NCI-H510A treated with DMSO at 0.1 percent for 48 hours (cell line): ENCODE measurements around the gene GAREM1.

Experiments used
- DNase-seq: peaks from one replicate; lab custom pipeline; 2025; lab: John Stamatoyannopoulos, UW

Gene GAREM1

GRCh38 chr18:32459361-32460101, 11.2 kb downstream of the GAREM1 start:
- no peak for DNase-seq

GRCh38 chr18:32455361-32455760, 15.3 kb downstream of the GAREM1 start:
- no peak for DNase-seq

GRCh38 chr18:32454593-32454992, 16.1 kb downstream of the GAREM1 start:
- DNase-seq: no peak

- no peak for DNase-seq
Measured at GRCh38 chr18:32450874-32451273, 19.8 kb downstream of the GAREM1 start.

- no peak for DNase-seq
Measured at GRCh38 chr18:32450026-32450691, 20.5 kb downstream of the GAREM1 start.

- DNase-seq: no peak
Measured at GRCh38 chr18:32446780-32447179, 23.9 kb downstream of the GAREM1 start.

- no peak for DNase-seq
Measured at GRCh38 chr18:32445846-32446245, 24.8 kb downstream of the GAREM1 start.

- no peak for DNase-seq
Measured at GRCh38 chr18:32443706-32444215, 26.9 kb downstream of the GAREM1 start.

- no peak for DNase-seq
Measured at GRCh38 chr18:32443033-32443705, 27.5 kb downstream of the GAREM1 start.

- no peak for DNase-seq
Measured at GRCh38 chr18:32442575-32442974, 28.1 kb downstream of the GAREM1 start.

GRCh38 chr18:32441533-32441932, 29.1 kb downstream of the GAREM1 start:
- DNase-seq: no peak

- DNase-seq: no peak
Measured at GRCh38 chr18:32440518-32440917, 30.2 kb downstream of the GAREM1 start.

GRCh38 chr18:32439802-32440201, 30.9 kb downstream of the GAREM1 start:
- DNase-seq: no peak

- no peak for DNase-seq
Measured at GRCh38 chr18:32439241-32439640, 31.4 kb downstream of the GAREM1 start.

GRCh38 chr18:32438173-32438572, 32.5 kb downstream of the GAREM1 start:
- no peak for DNase-seq

GRCh38 chr18:32437100-32437834, 33.4 kb downstream of the GAREM1 start:
- DNase-seq: no peak

- no peak for DNase-seq
Measured at GRCh38 chr18:32435631-32436500, 34.8 kb downstream of the GAREM1 start.

GRCh38 chr18:32431753-32432152, 38.9 kb downstream of the GAREM1 start:
- DNase-seq: no peak

GRCh38 chr18:32429402-32429801, 41.3 kb downstream of the GAREM1 start:
- no peak for DNase-seq

GRCh38 chr18:32427084-32427900, 43.4 kb downstream of the GAREM1 start:
- no peak for DNase-seq
